ENCODE results near the gene PDE7B.

DNA sequence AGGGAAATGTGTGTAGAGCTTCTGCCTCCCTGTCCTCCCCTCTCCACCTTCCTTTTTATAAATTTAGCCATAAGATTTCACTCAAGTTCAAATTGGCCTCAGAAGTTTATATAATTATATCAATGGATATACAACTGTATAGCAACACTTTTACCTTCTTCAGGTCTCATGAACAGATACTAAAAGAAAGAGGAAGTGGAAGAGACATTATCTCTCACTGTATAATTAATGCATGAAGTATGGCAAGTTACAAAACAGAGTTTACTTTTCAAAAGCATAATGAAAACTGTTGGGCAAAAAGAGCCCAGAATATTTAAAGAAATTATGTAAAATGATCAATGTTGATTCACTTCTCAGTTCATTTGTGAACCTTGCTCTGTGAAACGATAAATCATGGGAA, 99.7 kb downstream of the PDE7B start:
- TF ChIP-seq EZH2 (IDR thresholded peaks at IDR 0.05; ENCODE audit: insufficient read depth, poor library complexity, severe bottlenecking), result no peak
- no peak for TF ChIP-seq EZH2phosphoT487 (IDR thresholded peaks at IDR 0.05; ENCODE audit: insufficient read depth, low read depth)
